ENCODE results near the gene MACF1.
A peak's percentile ranks its signal among the peaks of the same experiment; 100 is the strongest.
"Not testable (repeated sequence)": the region's sequence is repeated elsewhere in the genome, so short reads cannot be mapped to it uniquely, and the experiment has no call there.

The MACF1 gene

DNA sequence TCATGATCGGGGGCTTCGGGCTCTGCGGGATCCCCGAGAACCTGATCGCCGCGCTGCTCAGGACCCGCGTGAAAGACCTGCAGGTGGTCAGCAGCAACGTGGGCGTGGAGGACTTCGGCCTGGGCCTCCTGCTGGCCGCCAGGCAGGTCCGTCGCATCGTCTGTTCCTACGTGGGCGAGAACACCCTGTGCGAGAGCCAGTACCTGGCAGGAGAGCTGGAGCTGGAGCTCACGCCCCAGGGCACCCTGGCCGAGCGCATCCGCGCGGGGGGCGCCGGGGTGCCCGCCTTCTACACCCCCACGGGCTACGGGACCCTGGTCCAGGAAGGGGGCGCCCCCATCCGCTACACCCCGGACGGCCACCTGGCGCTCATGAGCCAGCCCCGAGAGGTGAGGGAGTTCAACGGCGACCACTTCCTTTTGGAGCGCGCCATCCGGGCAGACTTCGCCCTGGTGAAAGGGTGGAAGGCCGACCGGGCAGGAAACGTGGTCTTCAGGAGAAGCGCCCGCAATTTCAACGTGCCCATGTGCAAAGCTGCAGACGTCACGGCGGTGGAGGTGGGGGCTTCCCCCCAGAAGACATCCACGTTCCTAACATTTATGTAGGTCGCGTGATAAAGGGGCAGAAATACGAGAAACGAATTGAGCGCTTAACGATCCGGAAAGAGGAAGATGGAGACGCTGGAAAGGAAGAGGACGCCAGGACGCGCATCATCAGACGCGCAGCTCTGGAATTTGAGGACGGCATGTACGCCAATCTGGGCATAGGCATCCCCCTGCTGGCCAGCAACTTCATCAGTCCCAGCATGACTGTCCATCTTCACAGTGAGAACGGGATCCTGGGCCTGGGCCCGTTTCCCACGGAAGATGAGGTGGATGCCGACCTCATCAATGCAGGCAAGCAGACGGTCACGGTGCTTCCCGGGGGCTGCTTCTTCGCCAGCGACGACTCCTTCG, 310.9 kb downstream of the MACF1 start:
- H3K79me2 ChIP-seq (ENCODE audit: control insufficient read depth, insufficient read depth, low read length, poor library complexity); H3K4ac ChIP-seq (ENCODE audit: low read depth, low read length); H3K14ac ChIP-seq (ENCODE audit: low read length); H4K8ac ChIP-seq (ENCODE audit: low read depth, low read length); H3K9me3 ChIP-seq (ENCODE audit: insufficient read depth, low read depth, low read length); H3K4me1 ChIP-seq (ENCODE audit: control insufficient read depth in 1 of 2, insufficient read depth in 2 of 2, low read length in 2 of 2); H3K18ac ChIP-seq (ENCODE audit: low read length); H3K79me1 ChIP-seq (ENCODE audit: low read length); H2AK5ac ChIP-seq (ENCODE audit: low read length); H2AFZ ChIP-seq (ENCODE audit: insufficient read depth, low read length, poor library complexity); H2BK5ac ChIP-seq (ENCODE audit: low read depth, low read length, poor library complexity); H3K23ac ChIP-seq (ENCODE audit: low read length); H4K12ac ChIP-seq (ENCODE audit: low read depth, low read length); H3K4me2 ChIP-seq (ENCODE audit: low read length); H3K36me3 ChIP-seq (ENCODE audit: control insufficient read depth in 1 of 2, insufficient read depth in 2 of 2, low read length in 2 of 2); H3K4me3 ChIP-seq (ENCODE audit: low read depth, low read length); H2BK120ac ChIP-seq (ENCODE audit: insufficient read depth, low read length, poor library complexity); H3K27me3 ChIP-seq (ENCODE audit: insufficient read depth, low read length); H3K9ac ChIP-seq (ENCODE audit: low read length); H3K27ac ChIP-seq (ENCODE audit: low read depth, low read length); H2BK12ac ChIP-seq (ENCODE audit: low read length); H4K91ac ChIP-seq (ENCODE audit: low read depth, low read length): not testable (repeated sequence)
- no CpG with 5 or more reads among the region's 78 CpGs for WGBS (ENCODE audit: extremely low coverage, insufficient coverage, insufficient read length)
- peak in 1 of 2 donors; percentile 41 for DNase-seq

DNA sequence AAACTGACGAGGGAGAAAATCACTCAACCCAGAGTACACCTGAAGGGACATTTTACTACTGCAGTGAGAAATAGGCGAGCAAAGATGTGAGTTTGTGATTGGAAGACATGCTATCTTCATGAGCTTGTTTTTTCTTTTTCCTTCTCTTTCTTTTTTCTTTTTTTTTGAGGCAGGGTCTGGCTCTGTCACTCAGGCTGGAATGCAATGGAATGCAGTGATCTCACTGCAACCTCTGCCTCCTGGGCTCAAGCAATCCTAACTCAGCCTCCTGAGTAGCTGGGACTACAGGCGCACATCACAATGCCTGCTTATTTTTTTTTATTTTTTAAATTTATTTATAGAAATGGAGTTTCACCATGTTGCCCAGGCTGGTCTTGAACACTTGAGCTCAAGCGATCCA, 312.3 kb downstream of the MACF1 start:
- H3K23ac ChIP-seq (ENCODE audit: low read length); H4K91ac ChIP-seq (ENCODE audit: low read depth, low read length); H2BK120ac ChIP-seq (ENCODE audit: insufficient read depth, low read length, poor library complexity): not testable (repeated sequence)

DNA sequence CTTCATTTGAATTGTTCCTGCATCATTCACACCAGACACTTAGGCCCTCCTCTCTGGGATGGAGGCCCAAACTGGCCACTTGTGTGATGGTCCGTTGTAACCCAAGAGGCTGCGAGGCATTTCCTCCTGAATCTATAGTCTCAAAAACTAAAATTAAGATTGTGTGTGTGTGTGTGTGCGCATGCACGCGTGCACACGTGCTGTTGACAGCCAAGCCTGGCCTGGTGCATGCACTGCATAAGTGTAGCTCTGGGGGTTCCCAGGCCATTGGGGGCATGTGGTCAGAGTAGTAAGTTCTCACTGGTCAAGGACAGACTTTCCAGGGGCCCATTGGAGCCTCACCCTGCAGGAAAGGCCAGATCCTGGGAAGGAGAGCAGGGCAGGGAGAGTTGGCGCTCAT, 313.4 kb downstream of the MACF1 start:
- H3K4ac ChIP-seq (ENCODE audit: low read depth, low read length); H3K27me3 ChIP-seq (ENCODE audit: insufficient read depth, low read length); H3K4me1 ChIP-seq (ENCODE audit: control insufficient read depth in 1 of 2, insufficient read depth in 2 of 2, low read length in 2 of 2); H3K79me2 ChIP-seq (ENCODE audit: control insufficient read depth, insufficient read depth, low read length, poor library complexity); H3K4me3 ChIP-seq (ENCODE audit: low read depth, low read length); H3K4me2 ChIP-seq (ENCODE audit: low read length); H3K14ac ChIP-seq (ENCODE audit: low read length); H2BK5ac ChIP-seq (ENCODE audit: low read depth, low read length, poor library complexity); H2AFZ ChIP-seq (ENCODE audit: insufficient read depth, low read length, poor library complexity); H3K27ac ChIP-seq (ENCODE audit: low read depth, low read length); H3K79me1 ChIP-seq (ENCODE audit: low read length); H3K36me3 ChIP-seq (ENCODE audit: control insufficient read depth in 1 of 2, insufficient read depth in 2 of 2, low read length in 2 of 2); H3K9me3 ChIP-seq (ENCODE audit: insufficient read depth, low read depth, low read length); H3K23ac ChIP-seq (ENCODE audit: low read length); H2BK120ac ChIP-seq (ENCODE audit: insufficient read depth, low read length, poor library complexity); H4K91ac ChIP-seq (ENCODE audit: low read depth, low read length); H4K8ac ChIP-seq (ENCODE audit: low read depth, low read length); H4K12ac ChIP-seq (ENCODE audit: low read depth, low read length); H3K9ac ChIP-seq (ENCODE audit: low read length); DNase-seq; H2AK5ac ChIP-seq (ENCODE audit: low read length); H3K18ac ChIP-seq (ENCODE audit: low read length); H2BK12ac ChIP-seq (ENCODE audit: low read length): not testable (repeated sequence)
- no CpG with 5 or more reads among the region's 7 CpGs for WGBS (ENCODE audit: extremely low coverage, insufficient coverage, insufficient read length)

More for the DNA sequence above, 312.3 kb downstream of the MACF1 start:
- not testable (repeated sequence) for H3K36me3 ChIP-seq (ENCODE audit: control insufficient read depth in 1 of 2, insufficient read depth in 2 of 2, low read length in 2 of 2); H2AFZ ChIP-seq (ENCODE audit: insufficient read depth, low read length, poor library complexity); H3K9ac ChIP-seq (ENCODE audit: low read length); H3K14ac ChIP-seq (ENCODE audit: low read length); H3K9me3 ChIP-seq (ENCODE audit: insufficient read depth, low read depth, low read length); H3K79me1 ChIP-seq (ENCODE audit: low read length); H3K4me2 ChIP-seq (ENCODE audit: low read length); H3K18ac ChIP-seq (ENCODE audit: low read length); H3K4me1 ChIP-seq (ENCODE audit: control insufficient read depth in 1 of 2, insufficient read depth in 2 of 2, low read length in 2 of 2); H3K79me2 ChIP-seq (ENCODE audit: control insufficient read depth, insufficient read depth, low read length, poor library complexity); H2BK12ac ChIP-seq (ENCODE audit: low read length); H4K12ac ChIP-seq (ENCODE audit: low read depth, low read length); H3K27ac ChIP-seq (ENCODE audit: low read depth, low read length); H2BK5ac ChIP-seq (ENCODE audit: low read depth, low read length, poor library complexity); H3K4ac ChIP-seq (ENCODE audit: low read depth, low read length); H3K4me3 ChIP-seq (ENCODE audit: low read depth, low read length); H2AK5ac ChIP-seq (ENCODE audit: low read length); H4K8ac ChIP-seq (ENCODE audit: low read depth, low read length); H3K27me3 ChIP-seq (ENCODE audit: insufficient read depth, low read length)
- DNase-seq = peak in 1 of 2 donors; percentile 14
- WGBS (ENCODE audit: extremely low coverage, insufficient coverage, insufficient read length) = no CpG with 5 or more reads among the region's 4 CpGs

DNA sequence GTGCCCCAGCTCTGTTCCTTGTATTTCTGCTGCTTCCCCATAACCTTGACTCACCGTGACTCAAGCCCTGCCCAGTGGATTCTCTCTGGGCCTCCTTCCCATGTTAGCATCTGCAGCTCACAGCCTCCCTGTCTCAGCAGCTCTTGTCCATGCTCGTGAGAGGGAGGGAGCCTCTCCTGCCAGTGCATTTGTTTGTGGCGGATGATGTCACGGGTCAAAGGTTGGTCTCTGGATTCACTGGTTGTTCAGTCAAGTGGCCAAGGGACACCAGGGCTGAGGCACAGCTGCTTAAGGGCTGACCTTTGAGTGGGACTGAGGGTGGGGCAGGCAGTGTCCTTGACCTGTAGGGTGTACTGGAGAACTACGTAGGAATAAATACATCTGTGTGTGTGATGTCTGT, 314.9 kb downstream of the MACF1 start:
- not testable (repeated sequence) for H3K36me3 ChIP-seq (ENCODE audit: control insufficient read depth in 1 of 2, insufficient read depth in 2 of 2, low read length in 2 of 2); H3K4ac ChIP-seq (ENCODE audit: low read depth, low read length)
- no CpG with 5 or more reads among the region's 5 CpGs for WGBS (ENCODE audit: extremely low coverage, insufficient coverage, insufficient read length)

More for the DNA sequence above, 314.9 kb downstream of the MACF1 start:
- H3K23ac ChIP-seq (ENCODE audit: low read length); H4K12ac ChIP-seq (ENCODE audit: low read depth, low read length); DNase-seq; H4K8ac ChIP-seq (ENCODE audit: low read depth, low read length); H2BK120ac ChIP-seq (ENCODE audit: insufficient read depth, low read length, poor library complexity); H3K27me3 ChIP-seq (ENCODE audit: insufficient read depth, low read length); H3K27ac ChIP-seq (ENCODE audit: low read depth, low read length); H2AK5ac ChIP-seq (ENCODE audit: low read length); H3K79me2 ChIP-seq (ENCODE audit: control insufficient read depth, insufficient read depth, low read length, poor library complexity); H3K14ac ChIP-seq (ENCODE audit: low read length); H3K9ac ChIP-seq (ENCODE audit: low read length); H3K4me3 ChIP-seq (ENCODE audit: low read depth, low read length); H2BK12ac ChIP-seq (ENCODE audit: low read length); H3K79me1 ChIP-seq (ENCODE audit: low read length); H3K18ac ChIP-seq (ENCODE audit: low read length); H2BK5ac ChIP-seq (ENCODE audit: low read depth, low read length, poor library complexity); H3K9me3 ChIP-seq (ENCODE audit: insufficient read depth, low read depth, low read length); H2AFZ ChIP-seq (ENCODE audit: insufficient read depth, low read length, poor library complexity); H4K91ac ChIP-seq (ENCODE audit: low read depth, low read length); H3K4me1 ChIP-seq (ENCODE audit: control insufficient read depth in 1 of 2, insufficient read depth in 2 of 2, low read length in 2 of 2); H3K4me2 ChIP-seq (ENCODE audit: low read length): not testable (repeated sequence)
